Stimulated activated CD8-positive, alpha-beta memory T cell treated with anti-CD3 and anti-CD28 coated beads, Interleukin-15, amount 100 ng/mL, for 4 hours (primary cell): ENCODE results near the gene PAPSS1.

ENCODE experiments used
- DNase-seq, 2 donors: peaks; one replicate each; pipeline ENCODE4 v3.0.0-alpha.2; 2020; ENCODE audit warnings: low read depth in 2 of 2

PAPSS1 gene

GRCh38 chr4:107629318-107629717 lies 90.7 kb downstream of the PAPSS1 start:
- no peak for DNase-seq

GRCh38 chr4:107625391-107625902 lies 94.6 kb downstream of the PAPSS1 start:
- no peak for DNase-seq

- no peak for DNase-seq
Observed at GRCh38 chr4:107624024-107624423, 96.0 kb downstream of the PAPSS1 start.

GRCh38 chr4:107622006-107622405 lies 98.0 kb downstream of the PAPSS1 start:
- DNase-seq: no peak

- DNase-seq: no peak
Observed at GRCh38 chr4:107619731-107620130, 100.3 kb downstream of the PAPSS1 start.

GRCh38 chr4:107619066-107619465 lies 101.0 kb downstream of the PAPSS1 start:
- no peak for DNase-seq

GRCh38 chr4:107618656-107619055 lies 101.4 kb downstream of the PAPSS1 start:
- DNase-seq: no peak

GRCh38 chr4:107616838-107617389 lies 103.1 kb downstream of the PAPSS1 start:
- DNase-seq: no peak

- no peak for DNase-seq
Observed at GRCh38 chr4:107615809-107616208, 104.2 kb downstream of the PAPSS1 start.

- DNase-seq: no peak
Observed at GRCh38 chr4:107603430-107603829, 116.6 kb downstream of the PAPSS1 start.

GRCh38 chr4:107600983-107601382 lies 119.1 kb downstream of the PAPSS1 start:
- DNase-seq: no peak

GRCh38 chr4:107600436-107600835 lies 119.6 kb downstream of the PAPSS1 start:
- DNase-seq: no peak

- no peak for DNase-seq
Observed at GRCh38 chr4:107599841-107600240, 120.2 kb downstream of the PAPSS1 start.

- DNase-seq: no peak
Observed at GRCh38 chr4:107593230-107593629, 126.8 kb downstream of the PAPSS1 start.

- no peak for DNase-seq
Observed at GRCh38 chr4:107592519-107592918, 127.5 kb downstream of the PAPSS1 start.

- no peak for DNase-seq
Observed at GRCh38 chr4:107589269-107589668, 130.8 kb downstream of the PAPSS1 start.

GRCh38 chr4:107586371-107586770 lies 133.7 kb downstream of the PAPSS1 start:
- DNase-seq: no peak

- no peak for DNase-seq
Observed at GRCh38 chr4:107579099-107579498, 140.9 kb downstream of the PAPSS1 start.

GRCh38 chr4:107578321-107578720 lies 141.7 kb downstream of the PAPSS1 start:
- no peak for DNase-seq

GRCh38 chr4:107577743-107578142 lies 142.3 kb downstream of the PAPSS1 start:
- DNase-seq: no peak

GRCh38 chr4:107575243-107575642 lies 144.8 kb downstream of the PAPSS1 start:
- DNase-seq: no peak

- DNase-seq: no peak
Observed at GRCh38 chr4:107572281-107572680, 147.8 kb downstream of the PAPSS1 start.

GRCh38 chr4:107570952-107571351 lies 149.1 kb downstream of the PAPSS1 start:
- no peak for DNase-seq

- no peak for DNase-seq
Observed at GRCh38 chr4:107564326-107564725, 155.7 kb downstream of the PAPSS1 start.
